Measurements from ENCODE around the gene FAM170B. TPM values are rescaled to one million over a fixed set of nuclear protein-coding genes. Genes with fewer than 3 reads are reported as not detected.

The FAM170B gene
- total and polyA plus RNA-seq, 2 experiments from 2014 or later = not detected

GRCh38 chr10:49115015-49115795 lies 18.6 kb downstream of the FAM170B start, which contains the start of gene VSTM4 (continued):
- TF ChIP-seq NANOG (IDR thresholded peaks at IDR 0.05; ENCODE audit: borderline replicate concordance) (no peak), ZNF114 (CRISPR knock-in tag; IDR thresholded peaks at IDR 0.05) (no peak), CREB1 (CRISPR knock-in tag; IDR thresholded peaks at IDR 0.05; ENCODE audit: low read depth) (no peak), ZNF331 (CRISPR knock-in tag; IDR thresholded peaks at IDR 0.05; ENCODE audit: low read depth) (no peak)
- TF ChIP-seq, protein P1, sequence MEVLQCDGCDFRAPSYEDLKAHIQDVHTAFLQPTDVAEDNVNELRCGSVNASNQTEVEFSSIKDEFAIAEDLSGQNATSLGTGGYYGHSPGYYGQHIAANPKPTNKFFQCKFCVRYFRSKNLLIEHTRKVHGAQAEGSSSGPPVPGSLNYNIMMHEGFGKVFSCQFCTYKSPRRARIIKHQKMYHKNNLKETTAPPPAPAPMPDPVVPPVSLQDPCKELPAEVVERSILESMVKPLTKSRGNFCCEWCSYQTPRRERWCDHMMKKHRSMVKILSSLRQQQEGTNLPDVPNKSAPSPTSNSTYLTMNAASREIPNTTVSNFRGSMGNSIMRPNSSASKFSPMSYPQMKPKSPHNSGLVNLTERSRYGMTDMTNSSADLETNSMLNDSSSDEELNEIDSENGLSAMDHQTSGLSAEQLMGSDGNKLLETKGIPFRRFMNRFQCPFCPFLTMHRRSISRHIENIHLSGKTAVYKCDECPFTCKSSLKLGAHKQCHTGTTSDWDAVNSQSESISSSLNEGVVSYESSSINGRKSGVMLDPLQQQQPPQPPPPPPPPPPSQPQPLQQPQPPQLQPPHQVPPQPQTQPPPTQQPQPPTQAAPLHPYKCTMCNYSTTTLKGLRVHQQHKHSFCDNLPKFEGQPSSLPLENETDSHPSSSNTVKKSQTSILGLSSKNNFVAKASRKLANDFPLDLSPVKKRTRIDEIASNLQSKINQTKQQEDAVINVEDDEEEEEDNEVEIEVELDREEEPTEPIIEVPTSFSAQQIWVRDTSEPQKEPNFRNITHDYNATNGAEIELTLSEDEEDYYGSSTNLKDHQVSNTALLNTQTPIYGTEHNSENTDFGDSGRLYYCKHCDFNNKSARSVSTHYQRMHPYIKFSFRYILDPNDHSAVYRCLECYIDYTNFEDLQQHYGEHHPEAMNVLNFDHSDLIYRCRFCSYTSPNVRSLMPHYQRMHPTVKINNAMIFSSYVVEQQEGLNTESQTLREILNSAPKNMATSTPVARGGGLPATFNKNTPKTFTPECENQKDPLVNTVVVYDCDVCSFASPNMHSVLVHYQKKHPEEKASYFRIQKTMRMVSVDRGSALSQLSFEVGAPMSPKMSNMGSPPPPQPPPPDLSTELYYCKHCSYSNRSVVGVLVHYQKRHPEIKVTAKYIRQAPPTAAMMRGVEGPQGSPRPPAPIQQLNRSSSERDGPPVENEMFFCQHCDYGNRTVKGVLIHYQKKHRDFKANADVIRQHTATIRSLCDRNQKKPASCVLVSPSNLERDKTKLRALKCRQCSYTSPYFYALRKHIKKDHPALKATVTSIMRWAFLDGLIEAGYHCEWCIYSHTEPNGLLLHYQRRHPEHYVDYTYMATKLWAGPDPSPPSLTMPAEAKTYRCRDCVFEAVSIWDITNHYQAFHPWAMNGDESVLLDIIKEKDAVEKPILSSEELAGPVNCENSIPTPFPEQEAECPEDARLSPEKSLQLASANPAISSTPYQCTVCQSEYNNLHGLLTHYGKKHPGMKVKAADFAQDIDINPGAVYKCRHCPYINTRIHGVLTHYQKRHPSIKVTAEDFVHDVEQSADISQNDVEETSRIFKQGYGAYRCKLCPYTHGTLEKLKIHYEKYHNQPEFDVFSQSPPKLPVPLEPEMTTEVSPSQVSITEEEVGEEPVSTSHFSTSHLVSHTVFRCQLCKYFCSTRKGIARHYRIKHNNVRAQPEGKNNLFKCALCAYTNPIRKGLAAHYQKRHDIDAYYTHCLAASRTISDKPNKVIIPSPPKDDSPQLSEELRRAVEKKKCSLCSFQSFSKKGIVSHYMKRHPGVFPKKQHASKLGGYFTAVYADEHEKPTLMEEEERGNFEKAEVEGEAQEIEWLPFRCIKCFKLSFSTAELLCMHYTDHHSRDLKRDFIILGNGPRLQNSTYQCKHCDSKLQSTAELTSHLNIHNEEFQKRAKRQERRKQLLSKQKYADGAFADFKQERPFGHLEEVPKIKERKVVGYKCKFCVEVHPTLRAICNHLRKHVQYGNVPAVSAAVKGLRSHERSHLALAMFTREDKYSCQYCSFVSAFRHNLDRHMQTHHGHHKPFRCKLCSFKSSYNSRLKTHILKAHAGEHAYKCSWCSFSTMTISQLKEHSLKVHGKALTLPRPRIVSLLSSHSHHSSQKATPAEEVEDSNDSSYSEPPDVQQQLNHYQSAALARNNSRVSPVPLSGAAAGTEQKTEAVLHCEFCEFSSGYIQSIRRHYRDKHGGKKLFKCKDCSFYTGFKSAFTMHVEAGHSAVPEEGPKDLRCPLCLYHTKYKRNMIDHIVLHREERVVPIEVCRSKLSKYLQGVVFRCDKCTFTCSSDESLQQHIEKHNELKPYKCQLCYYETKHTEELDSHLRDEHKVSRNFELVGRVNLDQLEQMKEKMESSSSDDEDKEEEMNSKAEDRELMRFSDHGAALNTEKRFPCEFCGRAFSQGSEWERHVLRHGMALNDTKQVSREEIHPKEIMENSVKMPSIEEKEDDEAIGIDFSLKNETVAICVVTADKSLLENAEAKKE (CRISPR knock-in tag; IDR thresholded peaks at IDR 0.05) = no peak
- TF ChIP-seq, protein P2, sequence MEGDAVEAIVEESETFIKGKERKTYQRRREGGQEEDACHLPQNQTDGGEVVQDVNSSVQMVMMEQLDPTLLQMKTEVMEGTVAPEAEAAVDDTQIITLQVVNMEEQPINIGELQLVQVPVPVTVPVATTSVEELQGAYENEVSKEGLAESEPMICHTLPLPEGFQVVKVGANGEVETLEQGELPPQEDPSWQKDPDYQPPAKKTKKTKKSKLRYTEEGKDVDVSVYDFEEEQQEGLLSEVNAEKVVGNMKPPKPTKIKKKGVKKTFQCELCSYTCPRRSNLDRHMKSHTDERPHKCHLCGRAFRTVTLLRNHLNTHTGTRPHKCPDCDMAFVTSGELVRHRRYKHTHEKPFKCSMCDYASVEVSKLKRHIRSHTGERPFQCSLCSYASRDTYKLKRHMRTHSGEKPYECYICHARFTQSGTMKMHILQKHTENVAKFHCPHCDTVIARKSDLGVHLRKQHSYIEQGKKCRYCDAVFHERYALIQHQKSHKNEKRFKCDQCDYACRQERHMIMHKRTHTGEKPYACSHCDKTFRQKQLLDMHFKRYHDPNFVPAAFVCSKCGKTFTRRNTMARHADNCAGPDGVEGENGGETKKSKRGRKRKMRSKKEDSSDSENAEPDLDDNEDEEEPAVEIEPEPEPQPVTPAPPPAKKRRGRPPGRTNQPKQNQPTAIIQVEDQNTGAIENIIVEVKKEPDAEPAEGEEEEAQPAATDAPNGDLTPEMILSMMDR (conservative IDR thresholded peaks at IDR 0.05; ENCODE audit: low read depth in 2 of 2) = no peak

- no peaks in the 10 kb centered on the region for H3K36me3 Mint-ChIP-seq (ENCODE audit: low read depth)
- Histone ChIP-seq H3K4me3 (peak overlapping the region; percentile 57), H3F3A (replicated peaks; ENCODE audit: low read depth) (no peaks in the 10 kb centered on the region), H3K9me2 (ENCODE audit: insufficient read depth) (no peaks in the 10 kb centered on the region), H3K4me2 (peak overlapping the region; percentile 79), H3K79me2 (replicated peaks; ENCODE audit: insufficient read depth) (no peaks in the 10 kb centered on the region), H2AFZ (peak overlapping the region; percentile 96), H3K4me1 (ENCODE audit: insufficient read depth) (no peaks in the 10 kb centered on the region), H3K36me3 (ENCODE audit: insufficient read depth) (no peaks in the 10 kb centered on the region), H4K20me1 (replicated peaks; ENCODE audit: insufficient read depth) (no peaks in the 10 kb centered on the region), H3K27me3 (ENCODE audit: insufficient read depth) (peaks cover 11% of the 10 kb centered on the region), H3K27ac (ENCODE audit: low read depth) (no peak overlapping the region)
- H3K9me3 Mint-ChIP-seq = no peaks in the 10 kb centered on the region
- H3K4me3 Mint-ChIP-seq = peak overlapping the region; percentile 80
- peak; percentile 55; the same call in 2 of the 3 replicates for ATAC-seq
- H3K27me3 Mint-ChIP-seq (ENCODE audit: insufficient read depth, low read depth, poor library complexity) = peaks cover 10% of the 10 kb centered on the region
- H3K4me1 Mint-ChIP-seq = peaks cover 8% of the 10 kb centered on the region
- no peak for DNase-seq (ENCODE audit: low spot score)
- no peak overlapping the region for H3K27ac Mint-ChIP-seq
- TF ChIP-seq, protein P3, sequence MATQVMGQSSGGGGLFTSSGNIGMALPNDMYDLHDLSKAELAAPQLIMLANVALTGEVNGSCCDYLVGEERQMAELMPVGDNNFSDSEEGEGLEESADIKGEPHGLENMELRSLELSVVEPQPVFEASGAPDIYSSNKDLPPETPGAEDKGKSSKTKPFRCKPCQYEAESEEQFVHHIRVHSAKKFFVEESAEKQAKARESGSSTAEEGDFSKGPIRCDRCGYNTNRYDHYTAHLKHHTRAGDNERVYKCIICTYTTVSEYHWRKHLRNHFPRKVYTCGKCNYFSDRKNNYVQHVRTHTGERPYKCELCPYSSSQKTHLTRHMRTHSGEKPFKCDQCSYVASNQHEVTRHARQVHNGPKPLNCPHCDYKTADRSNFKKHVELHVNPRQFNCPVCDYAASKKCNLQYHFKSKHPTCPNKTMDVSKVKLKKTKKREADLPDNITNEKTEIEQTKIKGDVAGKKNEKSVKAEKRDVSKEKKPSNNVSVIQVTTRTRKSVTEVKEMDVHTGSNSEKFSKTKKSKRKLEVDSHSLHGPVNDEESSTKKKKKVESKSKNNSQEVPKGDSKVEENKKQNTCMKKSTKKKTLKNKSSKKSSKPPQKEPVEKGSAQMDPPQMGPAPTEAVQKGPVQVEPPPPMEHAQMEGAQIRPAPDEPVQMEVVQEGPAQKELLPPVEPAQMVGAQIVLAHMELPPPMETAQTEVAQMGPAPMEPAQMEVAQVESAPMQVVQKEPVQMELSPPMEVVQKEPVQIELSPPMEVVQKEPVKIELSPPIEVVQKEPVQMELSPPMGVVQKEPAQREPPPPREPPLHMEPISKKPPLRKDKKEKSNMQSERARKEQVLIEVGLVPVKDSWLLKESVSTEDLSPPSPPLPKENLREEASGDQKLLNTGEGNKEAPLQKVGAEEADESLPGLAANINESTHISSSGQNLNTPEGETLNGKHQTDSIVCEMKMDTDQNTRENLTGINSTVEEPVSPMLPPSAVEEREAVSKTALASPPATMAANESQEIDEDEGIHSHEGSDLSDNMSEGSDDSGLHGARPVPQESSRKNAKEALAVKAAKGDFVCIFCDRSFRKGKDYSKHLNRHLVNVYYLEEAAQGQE (IDR thresholded peaks at IDR 0.05; ENCODE audit: unreplicated experiment) = no peak
- TF ChIP-seq ZNF331 (CRISPR knock-in tag; IDR thresholded peaks at IDR 0.05; ENCODE audit: low read depth) = no peak
- TF ChIP-seq CREB1 (CRISPR knock-in tag; IDR thresholded peaks at IDR 0.05; ENCODE audit: low read depth) = no peak
- no peak for TF ChIP-seq ZNF114 (CRISPR knock-in tag; IDR thresholded peaks at IDR 0.05)
- no peak for TF ChIP-seq STAT1 (IDR thresholded peaks at IDR 0.05; ENCODE audit: unreplicated experiment)
- no peak for TF ChIP-seq ETS1 (IDR thresholded peaks at IDR 0.05)
- TF ChIP-seq NANOG (IDR thresholded peaks at IDR 0.05; ENCODE audit: borderline replicate concordance) = no peak
- no peak for TF ChIP-seq JUNB (IDR thresholded peaks at IDR 0.05; ENCODE audit: unreplicated experiment)
- TF ChIP-seq EZH2phosphoT487 (IDR thresholded peaks at IDR 0.05; ENCODE audit: unreplicated experiment) = no peak
- no peak for TF ChIP-seq POLR2AphosphoS5 (IDR thresholded peaks at IDR 0.05; ENCODE audit: low read depth)
These were observed 19.2 kb downstream of the FAM170B start for GRCh38 chr10:49114718-49115014.
